Renal cortex interstitium (tissue), 11 donors: Measurements from ENCODE around the gene CCL17. TPM values are rescaled to one million over a fixed set of nuclear protein-coding genes. Genes with fewer than 3 reads are reported as not detected.
"Not testable (repeated sequence)": the region's sequence is repeated elsewhere in the genome, so short reads cannot be mapped to it uniquely, and the experiment has no call there.

Experiments used
- DNase-seq, 11 donors: peaks; one replicate each; pipeline ENCODE4 v3.0.0-alpha.2; 2013; ENCODE audit warnings: low read depth in 9 of 11, low spot score in 4 of 11; ENCODE audit errors: extremely low read depth in 1 of 11
- polyA plus RNA-seq, 3 donors: library from polyadenylated mRNA; unstranded; fragments of 120-200 nt; gene quantifications; one replicate each; pipeline ENCODE4 v1.2.1, GENCODE V29; 2013; ENCODE audit not compliant: insufficient read length in 3 of 3

CCL17 gene
- polyA plus RNA-seq, 3 donors = 0.19 to 0.38 TPM; not detected in 1

DNA sequence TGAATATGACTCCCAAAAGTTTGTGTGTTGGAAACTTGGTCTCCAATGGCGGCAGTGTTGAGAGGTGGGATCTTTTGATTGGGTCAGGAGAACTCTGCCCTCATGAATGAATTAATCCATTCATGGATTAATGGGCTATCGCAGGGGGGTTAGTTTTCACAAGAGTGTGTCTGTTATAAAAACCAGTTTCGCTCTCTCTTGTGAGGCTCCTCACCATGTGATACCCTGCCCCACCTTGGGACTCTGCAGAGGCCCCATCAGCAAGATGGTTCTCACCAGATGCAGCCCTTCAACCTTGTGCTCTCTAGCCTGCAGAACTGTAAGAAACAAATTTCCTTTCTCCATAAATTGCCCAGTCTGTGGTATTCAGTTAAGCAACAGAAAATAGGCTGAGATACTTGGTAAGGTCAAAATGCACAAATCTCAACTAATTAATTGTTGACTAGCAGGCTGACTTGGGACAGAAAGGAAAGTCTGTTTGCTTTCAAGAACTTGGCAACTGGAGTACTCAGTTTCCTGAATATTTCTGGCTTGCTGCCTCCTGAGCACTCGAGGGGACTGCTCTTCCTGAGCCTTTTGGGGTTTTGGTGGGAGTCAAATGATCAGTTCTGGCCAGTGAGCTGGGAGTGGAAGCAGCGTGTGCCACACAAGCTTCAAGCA is 13.8 kb upstream of the CCL17 start:
- peak in 5 of 11 donors; percentile 44 to 69 (median 55) for DNase-seq

DNA sequence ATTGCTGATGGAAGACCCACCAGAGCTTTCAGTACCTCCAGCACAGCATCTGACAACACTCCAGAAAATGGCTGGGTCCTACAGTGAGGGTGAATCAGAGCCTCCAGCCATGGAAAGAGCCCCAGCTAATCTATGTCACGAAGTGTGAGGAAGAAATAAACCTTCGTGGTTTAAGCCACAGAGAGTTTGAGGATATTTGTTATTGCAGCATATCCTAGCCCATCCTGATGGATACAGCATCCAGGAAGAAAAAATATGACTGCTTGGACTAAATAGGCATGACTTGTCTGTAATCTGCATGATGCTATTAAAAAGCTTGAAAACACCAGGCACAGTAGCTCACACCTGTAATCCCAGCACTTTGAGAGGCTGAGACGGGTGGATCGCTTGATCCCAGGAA is 13.3 kb upstream of the CCL17 start:
- no peak for DNase-seq

DNA sequence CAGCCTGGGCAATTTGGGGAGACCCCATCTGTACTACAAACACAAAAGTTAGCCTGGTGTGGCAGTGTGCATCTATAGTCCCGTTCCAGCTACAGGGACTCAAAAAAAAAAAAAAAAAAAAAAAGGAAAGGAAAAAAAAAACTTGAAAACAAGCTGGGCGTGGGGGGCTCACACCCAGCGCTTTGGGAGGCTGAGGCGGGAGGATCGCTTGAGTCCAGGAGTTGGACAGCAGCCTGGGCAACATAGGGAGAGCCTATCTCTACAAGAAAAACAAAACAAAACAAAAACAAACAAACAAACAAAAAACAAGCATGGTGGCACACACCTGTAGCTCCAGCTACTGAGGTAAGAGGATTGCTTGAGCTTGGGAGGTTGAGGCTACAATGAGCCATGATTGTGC is 12.9 kb upstream of the CCL17 start:
- DNase-seq = no peak

DNA sequence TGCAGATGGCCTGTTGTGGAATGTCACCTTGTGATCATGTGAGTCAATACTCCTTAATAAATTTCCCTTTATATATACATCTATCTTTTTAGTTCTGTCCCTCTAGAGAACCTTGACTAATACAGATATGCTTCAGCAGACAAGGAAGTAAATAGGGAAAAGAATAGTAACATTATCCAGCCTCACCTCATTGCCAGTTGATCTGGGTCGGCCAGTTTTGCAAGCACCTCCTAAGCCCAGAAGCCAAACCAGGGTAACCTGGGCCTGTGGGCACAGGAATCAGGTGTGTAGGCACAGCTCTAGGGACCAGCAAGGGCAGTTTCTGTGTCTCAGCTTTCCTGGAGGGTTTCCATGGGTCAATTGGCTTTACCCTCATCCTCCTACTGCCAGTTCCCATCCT is 11.9 kb upstream of the CCL17 start:
- DNase-seq = no peak

DNA sequence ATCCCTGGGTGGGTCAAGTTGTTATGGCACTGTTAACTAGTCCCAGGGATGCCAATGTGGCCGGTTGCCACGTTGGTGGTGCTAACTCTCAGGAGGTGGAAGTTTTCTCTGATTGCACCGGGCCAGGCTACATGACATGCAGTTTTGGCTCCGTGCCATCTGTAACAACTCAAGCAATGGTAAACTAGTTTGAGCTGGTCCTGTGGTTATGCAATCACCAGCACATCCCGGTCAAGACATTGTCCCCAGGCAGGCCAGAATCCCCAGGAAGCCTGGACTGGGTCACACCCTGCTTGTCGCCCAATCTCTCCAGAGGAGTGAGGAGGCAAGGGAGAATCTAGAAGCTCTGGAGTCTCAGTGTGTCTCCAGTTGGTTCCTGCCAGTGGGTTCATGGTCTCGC is 10.1 kb upstream of the CCL17 start:
- no peak for DNase-seq

DNA sequence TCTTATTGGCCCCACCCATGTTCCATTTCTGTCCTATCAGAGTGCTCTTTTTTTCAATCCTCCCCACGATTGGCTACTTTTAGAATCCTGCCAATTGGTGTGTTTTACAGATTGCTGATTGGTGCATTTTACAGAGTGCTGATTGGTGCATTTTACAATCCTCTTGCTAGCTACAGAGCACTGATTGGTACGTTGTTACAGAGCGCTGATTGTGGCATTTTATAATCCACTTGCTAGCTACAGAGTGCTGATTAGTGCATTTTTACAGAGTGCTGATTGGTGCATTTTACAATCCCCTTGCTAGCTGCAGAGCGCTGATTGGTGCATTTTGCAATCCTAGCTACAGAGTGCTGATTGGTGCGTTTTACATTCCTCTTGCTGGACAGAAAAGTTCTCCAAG is 9.5 kb upstream of the CCL17 start:
- no peak for DNase-seq

DNA sequence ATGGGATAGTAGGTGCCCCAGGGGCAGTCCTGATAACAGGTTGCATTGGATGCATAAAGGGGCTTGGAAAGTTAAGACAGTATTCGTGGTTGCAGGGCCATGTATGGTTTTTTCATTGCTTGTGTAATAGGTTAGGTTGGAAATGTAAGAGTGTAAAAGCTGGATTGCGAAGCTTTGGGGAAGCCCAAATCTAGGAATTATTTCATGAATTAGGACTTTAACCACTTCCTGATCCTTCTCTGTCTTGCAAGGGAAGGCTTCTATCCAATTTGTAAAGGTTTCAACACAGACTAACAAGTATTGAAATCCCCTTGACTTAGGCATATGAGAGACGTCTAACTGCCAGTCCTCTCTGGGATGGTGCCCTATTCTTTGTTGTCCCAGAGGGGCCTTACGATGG is 7.8 kb upstream of the CCL17 start:
- DNase-seq = no peak

DNA sequence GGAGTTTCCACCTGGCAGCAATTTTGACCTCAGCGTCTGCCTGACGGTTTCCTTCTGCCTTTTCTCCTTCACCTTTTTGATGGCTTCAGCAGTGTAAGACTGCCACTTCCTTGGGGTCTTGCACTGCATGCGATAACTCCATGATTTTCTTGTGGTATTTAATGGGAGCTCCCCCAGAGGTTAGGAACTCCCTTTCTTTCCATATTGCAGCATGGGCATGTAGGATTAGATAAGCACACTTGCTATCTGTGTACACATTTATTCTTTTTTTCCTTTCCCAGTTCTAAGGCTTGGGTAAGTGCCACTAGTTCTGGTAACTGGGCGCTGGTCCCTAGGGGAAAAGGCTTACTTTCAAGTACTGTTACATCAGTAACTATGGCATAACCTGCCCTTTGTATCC is 7.1 kb upstream of the CCL17 start:
- DNase-seq = not testable (repeated sequence)

DNA sequence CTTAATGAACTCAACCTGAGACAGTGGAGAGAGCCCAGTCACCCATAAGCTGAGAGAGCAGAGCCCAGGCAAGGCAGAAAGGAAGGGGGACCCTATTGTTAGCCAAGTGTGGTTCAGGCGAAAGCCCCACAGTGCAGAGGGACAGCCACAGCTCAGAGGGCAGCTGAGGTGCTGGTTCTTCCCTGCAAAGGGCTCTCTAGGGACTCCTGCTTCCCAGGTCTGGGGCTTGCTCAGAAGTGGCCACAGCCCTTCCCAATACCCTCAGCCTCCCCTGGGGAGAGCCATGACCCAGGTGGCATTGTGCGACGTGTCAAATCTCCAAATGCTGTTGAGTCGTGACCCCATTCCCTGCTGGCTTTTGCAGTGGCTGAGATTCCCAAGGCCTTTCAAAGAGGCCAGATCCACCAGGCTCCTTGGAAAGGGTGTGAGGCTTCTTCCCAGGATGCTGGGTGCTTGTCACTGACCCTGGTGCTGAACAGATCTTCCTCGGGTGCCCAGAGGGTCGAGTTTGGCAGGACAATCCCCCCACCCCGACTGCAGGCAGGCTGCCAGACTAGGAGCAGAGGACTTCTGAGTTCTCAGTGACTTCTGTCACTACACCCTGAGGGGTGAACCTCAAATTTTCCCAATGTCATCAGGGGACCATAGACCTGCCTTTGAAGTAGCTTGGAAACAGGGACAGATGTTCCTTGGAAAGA is 2.5 kb upstream of the CCL17 start:
- DNase-seq = no peak

DNA sequence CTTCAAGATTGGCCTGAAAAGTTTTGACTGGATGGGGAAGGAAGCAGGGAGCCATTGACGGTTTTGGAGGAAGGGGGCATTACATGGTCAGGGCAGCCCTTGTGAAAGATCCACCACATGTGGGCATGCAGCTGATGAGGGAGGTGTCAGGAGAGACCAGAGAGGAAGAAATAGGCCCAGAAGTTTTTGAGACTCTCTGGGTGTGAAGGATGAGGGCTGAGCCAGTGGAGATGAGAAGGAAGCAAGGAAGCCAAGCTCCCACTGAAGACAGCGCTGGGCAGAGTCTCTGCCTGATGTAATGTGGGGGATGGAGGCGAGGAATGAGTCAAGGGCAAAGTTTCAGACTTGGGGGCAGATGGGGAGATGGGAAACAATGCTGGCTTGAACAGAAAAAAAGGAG is 530 bp downstream of the CCL17 start:
- no peak for DNase-seq

DNA sequence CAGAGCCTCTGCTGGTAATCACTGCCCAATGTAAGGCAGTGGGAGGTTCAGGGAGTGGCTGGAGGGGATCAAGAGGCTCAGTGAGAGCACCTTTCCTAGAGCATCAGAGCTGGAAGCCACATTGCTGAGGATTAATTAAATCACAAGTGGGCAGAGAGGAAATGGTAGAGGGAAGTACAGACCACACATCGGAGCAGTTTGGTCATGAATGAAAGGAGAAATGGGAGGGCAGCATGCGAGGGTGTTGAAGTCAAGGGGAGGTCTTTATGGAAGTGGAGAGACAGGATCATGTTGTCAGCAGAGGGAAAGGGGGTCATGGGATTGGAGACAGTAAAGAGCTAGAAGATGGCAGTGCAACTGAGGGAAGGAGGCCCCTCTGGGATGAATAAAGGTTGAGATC is 2.3 kb downstream of the CCL17 start:
- DNase-seq = no peak

DNA sequence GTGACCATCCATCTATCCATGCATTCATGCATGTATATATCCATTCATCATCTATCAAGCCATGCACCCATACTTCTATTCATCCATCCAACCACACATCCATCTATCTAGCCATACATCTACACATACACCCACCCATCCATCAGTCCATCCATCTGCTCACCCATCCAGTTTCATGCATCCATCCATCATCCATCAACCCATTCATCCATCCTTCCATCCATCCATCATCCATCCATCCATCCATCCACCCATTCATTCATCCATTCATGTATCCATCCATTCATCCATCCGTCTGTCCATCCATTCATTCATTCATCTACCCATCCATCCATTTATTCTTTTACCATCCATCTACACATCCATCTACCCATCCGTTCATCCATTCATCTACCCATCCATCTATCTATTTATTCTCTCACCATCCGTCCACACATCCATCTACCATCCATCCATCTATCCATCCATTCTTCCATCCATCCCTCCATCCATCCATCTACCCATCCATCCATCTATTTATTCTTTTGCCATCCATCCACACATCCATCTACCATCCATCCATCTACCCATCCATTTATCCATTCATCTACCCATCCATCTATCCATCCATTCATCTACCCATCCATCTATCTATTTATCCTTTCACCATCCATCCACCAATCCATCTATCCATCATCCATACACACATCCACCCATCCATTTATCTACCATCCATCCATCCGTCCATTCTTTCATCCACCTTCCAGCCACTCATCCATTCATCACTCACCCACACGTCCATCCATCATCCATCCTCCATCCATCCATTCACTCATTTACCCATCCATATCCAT is 3.2 kb downstream of the CCL17 start:
- DNase-seq = no peak

DNA sequence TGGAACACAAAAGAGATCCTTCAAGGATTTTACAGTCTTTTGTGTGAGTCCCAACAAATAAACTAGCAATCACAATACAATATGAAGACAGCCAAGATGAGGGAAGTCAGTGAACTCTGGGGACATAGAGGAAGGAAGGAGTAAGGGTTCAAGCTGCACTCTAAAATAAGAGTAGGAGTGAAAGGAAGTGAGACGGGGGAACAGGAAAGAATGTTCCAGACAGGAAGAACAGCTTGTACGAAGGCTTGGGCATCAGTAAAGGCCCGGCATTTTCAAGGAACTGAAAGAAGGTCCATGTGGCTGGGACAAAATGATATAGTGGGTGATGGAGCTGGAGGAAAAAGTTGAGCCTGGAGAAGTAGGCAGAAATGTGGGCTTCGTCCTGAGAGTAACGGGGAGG is 4.5 kb downstream of the CCL17 start:
- DNase-seq = no peak

DNA sequence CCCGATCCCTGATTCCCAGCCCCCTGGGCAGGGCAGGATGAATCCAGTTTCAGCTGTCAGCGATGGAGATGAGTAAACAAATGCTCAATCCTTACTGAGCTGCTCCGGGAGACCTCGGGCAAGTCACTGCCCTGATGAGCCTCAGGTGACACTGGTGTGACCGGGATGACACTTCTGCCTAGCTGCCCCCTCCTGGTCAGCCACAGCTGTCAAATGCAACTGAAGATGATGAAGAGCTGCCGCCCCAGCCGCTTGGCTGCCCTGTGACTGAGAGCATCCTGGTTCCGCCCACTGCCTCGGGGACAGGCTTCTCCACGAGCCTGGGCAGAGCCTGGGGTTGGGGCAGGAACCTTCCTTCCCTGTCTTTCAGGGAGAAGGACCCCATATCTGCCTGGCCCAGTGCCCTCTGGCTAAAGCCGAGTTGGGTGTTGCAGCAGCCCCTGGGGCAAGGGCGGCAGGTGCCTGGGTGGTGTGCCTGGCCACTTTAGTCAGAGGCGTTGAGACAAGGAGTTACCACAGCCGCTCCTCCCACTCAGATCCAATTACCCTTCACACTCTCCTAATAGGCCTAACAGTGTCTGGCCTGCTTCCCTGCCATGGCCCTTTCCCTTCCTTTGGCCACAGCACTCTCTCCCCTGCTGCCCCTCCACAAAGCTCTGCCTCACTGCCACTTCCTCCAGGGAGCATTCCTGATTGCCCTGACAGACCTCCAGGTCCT is 5.5 kb downstream of the CCL17 start:
- DNase-seq = no peak

DNA sequence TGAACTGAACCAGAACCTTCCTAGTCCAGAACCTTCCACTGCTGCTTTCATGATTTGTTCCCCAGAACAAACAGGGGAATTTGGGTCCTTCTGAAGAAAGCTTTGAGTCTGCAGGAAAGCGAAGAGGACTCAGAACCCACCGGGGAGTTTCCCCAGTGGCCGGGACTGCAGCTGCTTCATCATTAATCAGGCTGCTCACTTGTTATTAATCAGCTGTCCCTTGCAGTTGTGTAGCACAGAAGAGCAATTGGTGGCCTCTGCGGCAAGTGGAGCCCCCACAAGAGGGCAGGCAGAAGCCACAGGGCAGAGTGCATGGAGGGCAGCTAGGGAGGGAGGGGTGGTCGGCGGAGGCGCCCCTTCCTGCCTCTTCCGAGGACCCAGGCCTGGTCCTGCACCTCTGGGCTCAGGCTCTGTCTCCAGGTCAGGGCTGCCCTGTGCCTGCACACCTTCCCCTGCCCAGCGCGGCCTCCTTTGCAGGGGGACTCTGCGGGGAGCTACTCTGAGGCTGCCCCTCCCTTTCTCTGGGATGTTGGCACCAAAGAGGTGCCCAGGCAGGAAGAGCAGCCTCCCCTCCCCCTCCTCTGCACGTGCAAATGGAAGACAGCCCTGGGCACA is 6.9 kb downstream of the CCL17 start:
- no peak for DNase-seq

DNA sequence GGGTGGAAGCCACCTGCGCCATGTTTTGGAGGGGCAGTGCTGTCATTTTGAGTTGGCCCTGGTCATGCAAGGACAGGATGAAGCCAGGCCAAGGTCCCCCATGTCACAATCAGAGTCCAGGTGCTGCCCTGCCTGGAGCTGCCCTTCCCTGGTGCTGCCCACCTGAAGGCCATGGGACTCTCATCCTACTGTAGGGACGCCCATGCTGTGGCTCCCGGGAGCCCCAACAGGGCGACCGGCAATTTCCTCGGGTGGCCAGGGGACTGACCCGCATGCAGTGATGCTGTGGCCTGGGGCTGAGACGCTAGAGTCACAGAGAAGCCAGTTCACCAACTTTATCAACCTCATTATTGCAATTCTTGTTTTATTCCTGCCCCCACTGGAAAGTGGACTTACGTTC is 8.0 kb downstream of the CCL17 start:
- DNase-seq = no peak

DNA sequence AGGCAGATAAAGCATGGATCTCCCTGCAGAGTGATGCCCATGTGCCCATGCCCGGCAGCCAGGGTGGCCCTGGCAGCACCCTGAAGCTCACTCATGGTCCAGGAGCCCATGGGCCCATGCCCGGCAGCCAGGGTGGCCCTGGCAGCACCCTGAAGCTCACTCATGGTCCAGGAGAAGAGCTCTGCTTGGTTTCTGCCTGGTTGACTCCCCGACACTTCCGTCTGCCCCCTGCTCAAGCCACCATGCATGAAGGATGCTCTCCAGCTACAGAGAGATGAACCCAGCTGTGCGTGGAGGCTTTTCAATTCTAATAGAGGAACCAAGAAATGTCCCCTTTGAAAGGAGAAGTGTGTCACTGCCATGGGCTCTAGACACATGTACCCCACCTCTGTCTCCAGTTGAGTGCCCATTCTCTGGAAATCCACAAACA is 8.7 kb downstream of the CCL17 start:
- DNase-seq = no peak

DNA sequence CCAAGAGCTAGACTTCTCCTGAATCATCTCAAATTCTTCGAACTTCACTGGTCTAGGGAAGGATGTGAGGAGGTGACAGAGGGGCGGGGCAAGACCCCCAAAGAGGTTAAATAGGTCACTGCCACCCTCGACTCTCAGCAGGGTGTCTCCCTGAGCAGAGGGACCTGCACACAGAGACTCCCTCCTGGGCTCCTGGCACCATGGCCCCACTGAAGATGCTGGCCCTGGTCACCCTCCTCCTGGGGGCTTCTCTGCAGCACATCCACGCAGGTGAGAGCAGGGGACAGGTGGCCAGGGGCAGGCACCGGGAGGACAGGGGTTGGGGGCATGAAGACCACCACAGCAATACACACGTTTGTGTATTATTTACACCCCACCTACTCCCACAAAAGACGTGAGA is 9.2 kb downstream of the CCL17 start:
- no peak for DNase-seq

DNA sequence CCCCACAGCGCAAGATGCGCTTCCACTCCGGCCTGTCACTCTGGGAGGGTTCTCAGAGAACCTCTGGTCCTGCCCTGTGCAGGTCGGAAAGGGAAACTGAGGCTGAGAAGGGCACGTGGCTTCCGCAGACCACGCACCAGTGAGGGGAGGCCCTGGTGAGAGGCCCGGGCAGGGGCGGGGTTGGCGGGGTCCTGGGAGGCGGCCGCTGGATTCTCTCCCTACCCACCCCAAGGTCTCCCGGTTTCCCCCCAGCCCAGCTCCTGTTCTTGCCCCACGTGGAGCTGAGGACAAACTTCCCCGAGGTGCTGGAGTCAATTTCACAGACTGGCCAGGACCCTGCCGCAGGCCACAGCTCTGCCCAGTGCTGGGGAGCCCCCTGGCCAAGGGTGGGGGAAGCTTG is 11.5 kb downstream of the CCL17 start:
- DNase-seq = no peak
